Endothelial cell (in vitro differentiated cells): Measurements from ENCODE around the gene GATAD2A. TPM values are rescaled to one million over a fixed set of nuclear protein-coding genes. Genes with fewer than 3 reads are reported as not detected.

Experiments
- DNase-seq: peaks from one replicate; pipeline ENCODE4 v3.0.0; 2021; ENCODE audit warnings: low spot score
- H3K27ac Mint-ChIP-seq: one replicate; pipeline ENCODE4 v1.8.0; 2021; ENCODE audit warnings: mixed read lengths, inconsistent platforms; ENCODE audit not compliant: unreplicated experiment
- H3K27me3 Mint-ChIP-seq: one replicate; pipeline ENCODE4 v1.8.0; 2021; ENCODE audit warnings: mild to moderate bottlenecking, moderate library complexity, mixed read lengths, inconsistent platforms; ENCODE audit not compliant: unreplicated experiment
- H3K36me3 Mint-ChIP-seq: one replicate; pipeline ENCODE4 v1.8.0; 2021; ENCODE audit warnings: mild to moderate bottlenecking, low read depth, mixed read lengths, inconsistent platforms; ENCODE audit not compliant: unreplicated experiment
- H3K4me1 Mint-ChIP-seq: one replicate; pipeline ENCODE4 v1.8.0; 2021; ENCODE audit warnings: mild to moderate bottlenecking, mixed read lengths, inconsistent platforms; ENCODE audit not compliant: unreplicated experiment
- H3K4me3 Mint-ChIP-seq: one replicate; pipeline ENCODE4 v1.8.0; 2021; ENCODE audit warnings: mild to moderate bottlenecking, mixed read lengths, inconsistent platforms; ENCODE audit not compliant: unreplicated experiment
- H3K9me3 Mint-ChIP-seq: one replicate; pipeline ENCODE4 v1.8.0; 2021; ENCODE audit warnings: mixed read lengths, inconsistent platforms; ENCODE audit not compliant: unreplicated experiment
- CTCF ChIP-seq: fragments of 200-600 bp; sonication (generic); IDR thresholded peaks from one replicate; pipeline ENCODE4 v1.5.0; 2021; ENCODE audit warnings: antibody characterized with exemption; ENCODE audit not compliant: unreplicated experiment
- microRNA-seq: library from miRNA; unstranded; fragments of <30 nt; microRNA quantifications from one replicate; pipeline ENCODE4, GENCODE V29; 2020; ENCODE audit not compliant: unreplicated experiment
- total RNA-seq: library from RNA; stranded (reverse); fragmentation: NEBNext Ultra II Directional; extraction: Animal tissue kit (Norgen Biotek cat#: 25700); gene quantifications from one replicate; pipeline ENCODE4 v1.2.1, GENCODE V29; 2021; ENCODE audit not compliant: unreplicated experiment

GATAD2A gene
- total RNA-seq, 1 donor from 2014 or later, result 150 TPM

GRCh38 chr19:19554074-19555023, 148.9 kb downstream of the GATAD2A start:
- DNase-seq, result peak; percentile 68
- no peaks in the 10 kb centered on the region for H3K36me3 Mint-ChIP-seq
- H3K4me1 Mint-ChIP-seq, result no peaks in the 10 kb centered on the region
- no peaks in the 10 kb centered on the region for H3K9me3 Mint-ChIP-seq
- peaks cover 12% of the 10 kb centered on the region for H3K27me3 Mint-ChIP-seq
- no peak overlapping the region for H3K4me3 Mint-ChIP-seq
- TF ChIP-seq CTCF, result peak; percentile 85
- H3K27ac Mint-ChIP-seq, result no peak overlapping the region

- Mint-ChIP-seq H3K27me3 (peaks cover 13% of the 10 kb centered on the region), H3K36me3 (no peaks in the 10 kb centered on the region), H3K9me3 (no peaks in the 10 kb centered on the region), H3K4me1 (peaks cover 5% of the 10 kb centered on the region), H3K4me3 (no peak overlapping the region), H3K27ac (no peak overlapping the region)
- no peak for TF ChIP-seq CTCF
- no peak for DNase-seq
These were observed 152.6 kb downstream of the GATAD2A start for GRCh38 chr19:19558055-19558454.

Small RNA genes lying within 50 kb of the gene (microRNA-seq; reads per million reads assigned to microRNA genes)
- not detected for gene MIR640

Other genes starting within 250 kb of the GATAD2A start
- 0.97 TPM for gene MEF2B, start 235.4 kb upstream of the GATAD2A start, total RNA-seq
- 31.3 TPM for gene BORCS8, start 213.5 kb upstream of the GATAD2A start, total RNA-seq
- 131 TPM for gene RFXANK, start 213.4 kb upstream of the GATAD2A start, total RNA-seq
- 4.3 TPM for gene NR2C2AP, start 202.3 kb upstream of the GATAD2A start, total RNA-seq
- 0.05 TPM for gene NCAN, start 193.7 kb upstream of the GATAD2A start, total RNA-seq
- 1.4 TPM for gene TM6SF2, start 132.4 kb upstream of the GATAD2A start, total RNA-seq
- gene SUGP1, start 85.2 kb upstream of the GATAD2A start, total RNA-seq, result 73.2 TPM
- gene MAU2, start 84.8 kb upstream of the GATAD2A start, total RNA-seq, result 49.3 TPM
- gene TSSK6, start 109.9 kb downstream of the GATAD2A start, total RNA-seq, result 2.7 TPM
- gene NDUFA13, start 110.5 kb downstream of the GATAD2A start, total RNA-seq, result 278 TPM
- 5.2 TPM for gene YJEFN3, start 123.2 kb downstream of the GATAD2A start, total RNA-seq
- gene CILP2, start 132.6 kb downstream of the GATAD2A start, total RNA-seq, result 0.23 TPM
- 0.82 TPM for gene PBX4, start 213.0 kb downstream of the GATAD2A start, total RNA-seq
- 35.5 TPM for gene LPAR2, start 222.5 kb downstream of the GATAD2A start, total RNA-seq
- gene GMIP, start 238.0 kb downstream of the GATAD2A start, total RNA-seq, result 18.5 TPM